ENCODE results near the gene PIGBOS1.

The PIGBOS1 gene

GRCh38 chr15:55270291-55270690 is 48.6 kb downstream of the PIGBOS1 start:
- DNase-seq (ENCODE audit: low read depth, low spot score): no peak
- H3K27ac ChIP-seq: no peak overlapping the region

GRCh38 chr15:55268176-55268695 is 50.7 kb downstream of the PIGBOS1 start:
- DNase-seq (ENCODE audit: low read depth, low spot score): no peak
- H3K27ac ChIP-seq: no peak overlapping the region

GRCh38 chr15:55267401-55268175 is 51.3 kb downstream of the PIGBOS1 start:
- no peak for DNase-seq (ENCODE audit: low read depth, low spot score)
- H3K27ac ChIP-seq: no peak overlapping the region

All from epithelial cell of prostate (primary cell).